Trophoblast cell (in vitro differentiated cells and primary cell): ENCODE data around the gene PASD1.

Source experiments
- DNase-seq, 2 donors: peaks; one replicate each; pipeline ENCODE4 v3.0.0-alpha.2; 2016
- H2AFZ ChIP-seq: 2 replicates; pipeline ENCODE4 v1.6.1; 2013; ENCODE audit warnings: low read length, moderate library complexity, mild to moderate bottlenecking; ENCODE audit not compliant: insufficient read depth, poor library complexity
- H2AK5ac ChIP-seq: 2 replicates; pipeline ENCODE4 v1.6.1; 2013; ENCODE audit warnings: mild to moderate bottlenecking, low read length
- H2BK120ac ChIP-seq: 2 replicates; pipeline ENCODE4 v1.6.1; 2013; ENCODE audit warnings: low read length, mild to moderate bottlenecking, moderate library complexity; ENCODE audit not compliant: insufficient read depth, poor library complexity
- H2BK12ac ChIP-seq: 2 replicates; pipeline ENCODE4 v1.6.1; 2013; ENCODE audit warnings: mild to moderate bottlenecking, low read length, moderate library complexity
- H2BK5ac ChIP-seq: 2 replicates; pipeline ENCODE4 v1.6.1; 2013; ENCODE audit warnings: low read length, low read depth, moderate library complexity, mild to moderate bottlenecking; ENCODE audit not compliant: poor library complexity
- H3K14ac ChIP-seq: 2 replicates; pipeline ENCODE4 v1.6.1; 2013; ENCODE audit warnings: mild to moderate bottlenecking, low read length
- H3K18ac ChIP-seq: 2 replicates; pipeline ENCODE4 v1.6.1; 2013; ENCODE audit warnings: mild to moderate bottlenecking, low read length
- H3K23ac ChIP-seq: 2 replicates; pipeline ENCODE4 v1.6.1; 2013; ENCODE audit warnings: low read length
- H3K27ac ChIP-seq: 2 replicates; pipeline ENCODE4 v1.5.1; 2013; ENCODE audit warnings: low read depth, mild to moderate bottlenecking, inconsistent platforms, low read length, moderate library complexity
- H3K27me3 ChIP-seq: 2 replicates; pipeline ENCODE4 v1.6.1; 2013; ENCODE audit warnings: inconsistent platforms, mild to moderate bottlenecking, low read length, moderate library complexity; ENCODE audit not compliant: insufficient read depth
- H3K36me3 ChIP-seq, 2 experiments: 1 replicate in 1 of 2; 2 replicates in 1 of 2; pipeline ENCODE4 v1.6.1; 2013; ENCODE audit warnings: low read length in 2 of 2, mild to moderate bottlenecking in 2 of 2, moderate library complexity in 1 of 2; ENCODE audit not compliant: insufficient read depth in 2 of 2, control insufficient read depth in 1 of 2
- H3K4ac ChIP-seq: 2 replicates; pipeline ENCODE4 v1.6.1; 2013; ENCODE audit warnings: low read depth, mild to moderate bottlenecking, low read length, moderate library complexity
- H3K4me1 ChIP-seq, 2 experiments: 1 replicate in 1 of 2; 2 replicates in 1 of 2; pipeline ENCODE4 v1.6.1; 2013; ENCODE audit warnings: low read length in 2 of 2, mild to moderate bottlenecking in 2 of 2, moderate library complexity in 1 of 2; ENCODE audit not compliant: insufficient read depth in 2 of 2, control insufficient read depth in 1 of 2
- H3K4me2 ChIP-seq: 2 replicates; pipeline ENCODE4 v1.6.1; 2013; ENCODE audit warnings: inconsistent platforms, mild to moderate bottlenecking, low read length, moderate library complexity
- H3K4me3 ChIP-seq: 2 replicates; pipeline ENCODE4 v1.5.1; 2013; ENCODE audit warnings: mild to moderate bottlenecking, low read depth, low read length, inconsistent platforms
- H3K79me1 ChIP-seq: one replicate; pipeline ENCODE4 v1.6.1; 2013; ENCODE audit warnings: low read length
- H3K79me2 ChIP-seq: 2 replicates; pipeline ENCODE4 v1.6.1; 2013; ENCODE audit warnings: low read length, mild to moderate bottlenecking; ENCODE audit not compliant: control insufficient read depth, insufficient read depth, poor library complexity
- H3K9ac ChIP-seq: 2 replicates; pipeline ENCODE4 v1.6.1; 2013; ENCODE audit warnings: mild to moderate bottlenecking, low read length
- H3K9me3 ChIP-seq: 2 replicates; pipeline ENCODE4 v1.6.1; 2013; ENCODE audit warnings: low read depth, mild to moderate bottlenecking, control low read depth, inconsistent platforms, low read length; ENCODE audit not compliant: insufficient read depth
- H4K12ac ChIP-seq: 2 replicates; pipeline ENCODE4 v1.6.1; 2013; ENCODE audit warnings: low read depth, mild to moderate bottlenecking, low read length, moderate library complexity
- H4K8ac ChIP-seq: 2 replicates; pipeline ENCODE4 v1.6.1; 2013; ENCODE audit warnings: low read depth, mild to moderate bottlenecking, low read length, moderate library complexity
- H4K91ac ChIP-seq: one replicate; pipeline ENCODE4 v1.6.1; 2013; ENCODE audit warnings: low read depth, mild to moderate bottlenecking, low read length, moderate library complexity
- WGBS: extraction: QIAGEN DNeasy Blood & Tissue Kit; methylation state at CpG from one replicate; pipeline ENCODE4 v1.1.7; 2013; ENCODE audit warnings: missing lambda C conversion rate; ENCODE audit not compliant: insufficient read length, insufficient coverage; ENCODE audit errors: extremely low coverage; 5-methylcytosine and 5-hydroxymethylcytosine counted together

PASD1 gene

GRCh38 chrX:151715752-151716151, 152.3 kb downstream of the PASD1 start, which contains the start of gene FATE1:
Gene FATE1 (plus strand): TSS chrX:151716035. CDS start chrX:151716120, 85 bp downstream.
- no peak for DNase-seq
- Histone ChIP-seq H3K4me1 (no peaks in the 10 kb centered on the region), H2AFZ (no peak within 1 kb of the TSS), H3K4me3 (no peak within 1 kb of the TSS), H3K18ac (no peak within 1 kb of the TSS), H3K79me1 (no peaks in the 10 kb centered on the region), H4K8ac (no peak within 1 kb of the TSS), H3K27me3 (no peaks in the 10 kb centered on the region), H3K23ac (no peak within 1 kb of the TSS), H3K4me2 (no peak within 1 kb of the TSS), H4K91ac (no peak within 1 kb of the TSS), H3K79me2 (no peaks in the 10 kb centered on the region), H2BK12ac (no peak within 1 kb of the TSS), H3K4ac (no peak within 1 kb of the TSS), H3K9me3 (no peaks in the 10 kb centered on the region), H3K27ac (no peak within 1 kb of the TSS), H2BK5ac (no peak within 1 kb of the TSS), H4K12ac (no peak within 1 kb of the TSS), H2AK5ac (no peak within 1 kb of the TSS), H2BK120ac (no peak within 1 kb of the TSS), H3K14ac (no peak within 1 kb of the TSS), H3K36me3 (no peaks in the 10 kb centered on the region), H3K9ac (no peak within 1 kb of the TSS)
- no CpG with 5 or more reads among the region's 3 CpGs for WGBS

- Histone ChIP-seq H4K91ac (no peak overlapping the region), H2BK5ac (no peak overlapping the region), H2BK12ac (no peak overlapping the region), H3K27me3 (no peaks in the 10 kb centered on the region), H4K12ac (no peak overlapping the region), H2AK5ac (no peak overlapping the region), H3K4me2 (no peak overlapping the region), H3K4me1 (peaks cover 0 to 3% of the 10 kb centered on the region in 2 experiments), H3K79me2 (no peaks in the 10 kb centered on the region), H3K4ac (no peak overlapping the region), H3K9ac (no peak overlapping the region), H3K27ac (no peak overlapping the region), H3K23ac (no peak overlapping the region), H3K36me3 (no peaks in the 10 kb centered on the region), H3K79me1 (no peaks in the 10 kb centered on the region), H2AFZ (peak overlapping the region; percentile 17), H3K4me3 (no peak overlapping the region), H3K18ac (no peak overlapping the region), H3K9me3 (no peaks in the 10 kb centered on the region), H3K14ac (no peak overlapping the region), H2BK120ac (no peak overlapping the region), H4K8ac (no peak overlapping the region)
- peak in 1 of 2 donors; percentile 41 for DNase-seq
- no CpG with 5 or more reads among the region's 24 CpGs for WGBS
These were observed 158.9 kb downstream of the PASD1 start for GRCh38 chrX:151722241-151722846.

- Histone ChIP-seq H4K91ac (no peak overlapping the region), H3K4me1 (peaks cover 0 to 3% of the 10 kb centered on the region in 2 experiments), H3K4ac (no peak overlapping the region), H2BK120ac (no peak overlapping the region), H3K4me3 (no peak overlapping the region), H4K8ac (no peak overlapping the region), H3K79me2 (no peaks in the 10 kb centered on the region), H3K14ac (no peak overlapping the region), H2AFZ (no peak overlapping the region), H3K27ac (no peak overlapping the region), H2BK12ac (no peak overlapping the region), H3K4me2 (no peak overlapping the region), H4K12ac (no peak overlapping the region), H3K27me3 (no peaks in the 10 kb centered on the region), H3K23ac (no peak overlapping the region), H3K9ac (no peak overlapping the region), H3K18ac (no peak overlapping the region), H3K9me3 (no peaks in the 10 kb centered on the region), H2AK5ac (no peak overlapping the region), H2BK5ac (no peak overlapping the region), H3K79me1 (no peaks in the 10 kb centered on the region), H3K36me3 (no peaks in the 10 kb centered on the region)
- WGBS, result no CpG with 5 or more reads among the region's 7 CpGs
- DNase-seq, result no peak
These were observed 159.8 kb downstream of the PASD1 start for GRCh38 chrX:151723156-151723760.

- WGBS, result no CpG with 5 or more reads among the region's 7 CpGs
- Histone ChIP-seq H3K4me1 (peaks cover 0 to 3% of the 10 kb centered on the region in 2 experiments), H3K9ac (no peak overlapping the region), H4K91ac (no peak overlapping the region), H2BK120ac (no peak overlapping the region), H3K9me3 (no peaks in the 10 kb centered on the region), H4K12ac (no peak overlapping the region), H3K4me3 (no peak overlapping the region), H2BK12ac (no peak overlapping the region), H3K4ac (no peak overlapping the region), H2AK5ac (no peak overlapping the region), H3K4me2 (no peak overlapping the region), H3K23ac (no peak overlapping the region), H2AFZ (no peak overlapping the region), H3K27me3 (no peaks in the 10 kb centered on the region), H3K36me3 (no peaks in the 10 kb centered on the region), H3K18ac (no peak overlapping the region), H3K14ac (no peak overlapping the region), H2BK5ac (no peak overlapping the region), H3K79me2 (no peaks in the 10 kb centered on the region), H4K8ac (no peak overlapping the region), H3K27ac (no peak overlapping the region), H3K79me1 (no peaks in the 10 kb centered on the region)
- DNase-seq, result no peak
These were observed 161.3 kb downstream of the PASD1 start for GRCh38 chrX:151724563-151725337.
